Spleen (tissue), 11 donors: ENCODE results near the gene NEDD9. TPM values are rescaled to one million over a fixed set of nuclear protein-coding genes. Genes with fewer than 3 reads are reported as not detected.

Source experiments
- DNase-seq: peaks from one replicate; pipeline ENCODE4 v3.0.0-alpha.2; 2020
- H3K27ac ChIP-seq, 8 donors: fragments of 200-600 bp; sonication (generic) in 7 of 8; 1 replicate in 4 of 8; 2 replicates in 4 of 8; pipeline versions ENCODE4 v1.5.0 to v1.8.0; 2016 to 2021; ENCODE audit warnings: inconsistent platforms in 4 of 8, mild to moderate bottlenecking in 4 of 8, moderate library complexity in 1 of 8
- H3K27me3 ChIP-seq, 7 donors: fragments of 200-600 bp; sonication (generic) in 6 of 7; replicated peaks in 1 of 7; 1 replicate in 4 of 7; 2 replicates in 3 of 7; pipeline versions ENCODE4 v1.5.0 to v1.8.0; 2016 to 2021; ENCODE audit warnings: inconsistent platforms in 3 of 7, mild to moderate bottlenecking in 1 of 7
- H3K36me3 ChIP-seq, 6 donors: fragments of 200-600 bp; sonication (generic) in 5 of 6; 1 replicate in 4 of 6; 2 replicates in 2 of 6; pipeline versions ENCODE4 v1.5.0 to v1.8.0; 2016 to 2021; ENCODE audit warnings: inconsistent platforms in 2 of 6
- H3K4me1 ChIP-seq, 6 donors: fragments of 200-600 bp; sonication (generic) in 5 of 6; 1 replicate in 3 of 6; 2 replicates in 3 of 6; pipeline versions ENCODE4 v1.5.0 to v1.8.0; 2016 to 2021; ENCODE audit warnings: inconsistent platforms in 3 of 6
- H3K4me3 ChIP-seq, 8 donors: fragments of 200-600 bp; sonication (generic) in 7 of 8; 1 replicate in 4 of 8; 2 replicates in 4 of 8; pipeline versions ENCODE4 v1.5.0 to v1.8.0; 2016 to 2021; ENCODE audit warnings: inconsistent platforms in 4 of 8, mild to moderate bottlenecking in 4 of 8, moderate library complexity in 2 of 8
- H3K9me3 ChIP-seq, 8 donors: fragments of 200-600 bp; sonication (generic) in 7 of 8; 1 replicate in 4 of 8; 2 replicates in 4 of 8; pipeline versions ENCODE4 v1.5.0 to v1.8.0; 2016 to 2021; ENCODE audit warnings: inconsistent platforms in 4 of 8
- POLR2A ChIP-seq, 3 donors: fragments of 450-650 bp; IDR thresholded peaks; one replicate each; pipeline ENCODE4 v1.5.1; 2017; ENCODE audit warnings: antibody characterized with exemption in 3 of 3, mild to moderate bottlenecking in 1 of 3
- POLR2AphosphoS5 ChIP-seq, 3 donors: sonication (generic); formaldehyde crosslinking; IDR thresholded peaks; one replicate each; pipeline ENCODE4 v1.5.1; 2017; ENCODE audit warnings: antibody characterized with exemption in 3 of 3
- WGBS, 5 donors: extraction: QIAGEN DNeasy Blood & Tissue Kit in 3 of 5; methylation state at CpG; one replicate each; pipeline versions ENCODE4 v1.1.5 to v1.1.7; 2013 to 2018; 5-methylcytosine and 5-hydroxymethylcytosine counted together
- intact Hi-C: fragments of 100-400 bp; cut with DNase I; formaldehyde crosslinking; loops from one replicate; pipeline ENCODE4 v1.15.0; 2023; ENCODE audit warnings: low total_unique reads
- polyA plus RNA-seq, 3 donors: library from polyadenylated mRNA; stranded (reverse); fragments of 200-250 nt; gene quantifications; one replicate each; pipeline ENCODE4 v1.2.1, GENCODE V29; 2013
- total RNA-seq, 7 donors: library from RNA; depleted of rRNA in 3 of 7; stranded (reverse); fragments of >200 nt in 3 of 7; fragmentation: NEBNext Ultra II Directional in 4 of 7; extraction: Animal tissue kit (Norgen Biotek cat#: 25700) in 4 of 7; gene quantifications; one replicate each; pipeline versions ENCODE4 v1.1.0 to v1.2.1, GENCODE V29; 2016 to 2021
- TF ChIP-seq, protein P1 (sequence below), 11 experiments: fragments of 200-600 bp in 7 of 11; fragments of 450-650 bp in 4 of 11; sonication (generic) in 4 of 11; IDR thresholded peaks in 8 of 11; conservative IDR thresholded peaks in 3 of 11; 1 replicate in 7 of 11; 2 replicates in 4 of 11; pipeline versions ENCODE4 v1.4.0 to v1.8.0; 2016 to 2021; ENCODE audit warnings: antibody characterized with exemption in 11 of 11, inconsistent platforms in 4 of 11, mild to moderate bottlenecking in 1 of 11
- donor health status: healthy with polysubstance abuse.
- donor health status: DM: no; HTN: no; CAD: no; lungs with moderate emphysema.
- donor health status: DM: no; HTN: no; CAD: no.
- donor health status: Bipolar disorder and iron deficiency.
- donor health status: healthy.
- donor health status: DM: no; HTN: no; CAD: no.
- donor health status: DM: yes; HTN: yes; CAD: no.

NEDD9 gene
- total and polyA plus RNA-seq, 10 donors = 16.1 to 208 (median 115) TPM

DNA sequence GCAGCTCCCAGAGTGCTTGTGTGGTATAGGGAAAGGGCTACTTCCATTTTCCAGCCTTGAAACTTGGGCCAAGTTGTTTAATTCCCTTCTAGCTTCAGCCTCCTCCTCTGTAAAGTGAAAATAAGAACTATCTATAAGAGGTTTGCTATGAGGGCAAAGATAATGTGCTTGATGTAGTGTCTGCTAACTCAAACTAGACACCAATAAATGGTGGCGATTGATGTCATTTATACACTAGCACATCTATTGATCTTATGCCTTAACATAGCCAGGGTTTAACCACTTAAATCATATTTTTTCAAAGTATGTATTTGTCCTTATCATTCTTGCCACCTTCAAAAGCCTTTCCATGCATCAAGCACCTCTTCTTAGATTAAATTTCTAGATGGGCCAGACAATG is 55.2 kb downstream of the NEDD9 start:
- 94 to 100% (median 97%) methylated on average over 1 of the region's 1 CpG for WGBS, 5 donors

DNA sequence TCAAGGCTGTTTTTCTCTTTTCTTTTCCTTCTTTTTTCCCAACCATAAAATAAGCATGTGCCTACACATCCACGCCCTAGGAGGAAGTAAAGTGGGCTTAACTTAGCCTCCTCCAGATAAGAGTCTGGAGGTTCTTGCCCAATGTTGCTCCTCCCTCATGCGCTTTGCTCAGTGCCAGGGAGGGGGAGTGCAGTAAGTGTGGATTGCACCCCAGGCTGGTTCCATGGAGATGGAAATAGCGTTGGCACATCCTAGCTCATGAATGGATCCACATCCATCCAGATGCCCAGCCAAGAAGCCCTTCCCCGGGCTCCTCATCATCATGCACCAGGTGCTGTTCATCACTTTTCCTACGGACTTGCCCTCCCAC is 58.2 kb downstream of the NEDD9 start:
- Histone ChIP-seq H3K36me3 (no peaks in the 10 kb centered on the region), H3K27me3 (no peaks in the 10 kb centered on the region), H3K4me3 (no peak overlapping the region), H3K9me3 (peaks cover 0 to under 1% (median 0%) of the 10 kb centered on the region in 8 donors), H3K27ac (no peak overlapping the region), H3K4me1 (peaks cover 6 to 13% (median 9%) of the 10 kb centered on the region in 6 donors)
- intact Hi-C loops = loop anchor here (10.0 kb wide), 1 partner anchor 321 kb away; no protein-coding TSS in a partner anchor
- WGBS, 5 donors = 83 to 98% (median 92%) methylated on average over 5 of the region's 5 CpGs
- TF ChIP-seq POLR2AphosphoS5 (IDR thresholded peaks at IDR 0.05) (no peak), POLR2A (IDR thresholded peaks at IDR 0.05) (no peak)
- TF ChIP-seq, protein P1, sequence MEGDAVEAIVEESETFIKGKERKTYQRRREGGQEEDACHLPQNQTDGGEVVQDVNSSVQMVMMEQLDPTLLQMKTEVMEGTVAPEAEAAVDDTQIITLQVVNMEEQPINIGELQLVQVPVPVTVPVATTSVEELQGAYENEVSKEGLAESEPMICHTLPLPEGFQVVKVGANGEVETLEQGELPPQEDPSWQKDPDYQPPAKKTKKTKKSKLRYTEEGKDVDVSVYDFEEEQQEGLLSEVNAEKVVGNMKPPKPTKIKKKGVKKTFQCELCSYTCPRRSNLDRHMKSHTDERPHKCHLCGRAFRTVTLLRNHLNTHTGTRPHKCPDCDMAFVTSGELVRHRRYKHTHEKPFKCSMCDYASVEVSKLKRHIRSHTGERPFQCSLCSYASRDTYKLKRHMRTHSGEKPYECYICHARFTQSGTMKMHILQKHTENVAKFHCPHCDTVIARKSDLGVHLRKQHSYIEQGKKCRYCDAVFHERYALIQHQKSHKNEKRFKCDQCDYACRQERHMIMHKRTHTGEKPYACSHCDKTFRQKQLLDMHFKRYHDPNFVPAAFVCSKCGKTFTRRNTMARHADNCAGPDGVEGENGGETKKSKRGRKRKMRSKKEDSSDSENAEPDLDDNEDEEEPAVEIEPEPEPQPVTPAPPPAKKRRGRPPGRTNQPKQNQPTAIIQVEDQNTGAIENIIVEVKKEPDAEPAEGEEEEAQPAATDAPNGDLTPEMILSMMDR (IDR thresholded peaks at IDR 0.05 in 8 of 11, conservative IDR thresholded peaks at IDR 0.05 in 3 of 11) = no peak
- no peak for DNase-seq

More for the DNA sequence above, 55.2 kb downstream of the NEDD9 start:
- no peaks in the 10 kb centered on the region for H3K27me3 ChIP-seq
- no peak overlapping the region for H3K4me3 ChIP-seq
- H3K4me1 ChIP-seq = peaks cover 5 to 11% (median 7%) of the 10 kb centered on the region in 6 donors
- intact Hi-C loops = loop anchor here (10.0 kb wide), 1 partner anchor 318 kb away; no protein-coding TSS in a partner anchor
- peaks cover 0 to 8% (median 0%) of the 10 kb centered on the region in 6 donors for H3K36me3 ChIP-seq
- TF ChIP-seq, protein P1 (IDR thresholded peaks at IDR 0.05 in 8 of 11, conservative IDR thresholded peaks at IDR 0.05 in 3 of 11) = no peak
- TF ChIP-seq POLR2AphosphoS5 (IDR thresholded peaks at IDR 0.05) = no peak
- TF ChIP-seq POLR2A (IDR thresholded peaks at IDR 0.05) = no peak
- no peak overlapping the region for H3K27ac ChIP-seq
- H3K9me3 ChIP-seq = peaks cover 0 to 20% (median 9%) of the 10 kb centered on the region in 8 donors
- DNase-seq = no peak

DNA sequence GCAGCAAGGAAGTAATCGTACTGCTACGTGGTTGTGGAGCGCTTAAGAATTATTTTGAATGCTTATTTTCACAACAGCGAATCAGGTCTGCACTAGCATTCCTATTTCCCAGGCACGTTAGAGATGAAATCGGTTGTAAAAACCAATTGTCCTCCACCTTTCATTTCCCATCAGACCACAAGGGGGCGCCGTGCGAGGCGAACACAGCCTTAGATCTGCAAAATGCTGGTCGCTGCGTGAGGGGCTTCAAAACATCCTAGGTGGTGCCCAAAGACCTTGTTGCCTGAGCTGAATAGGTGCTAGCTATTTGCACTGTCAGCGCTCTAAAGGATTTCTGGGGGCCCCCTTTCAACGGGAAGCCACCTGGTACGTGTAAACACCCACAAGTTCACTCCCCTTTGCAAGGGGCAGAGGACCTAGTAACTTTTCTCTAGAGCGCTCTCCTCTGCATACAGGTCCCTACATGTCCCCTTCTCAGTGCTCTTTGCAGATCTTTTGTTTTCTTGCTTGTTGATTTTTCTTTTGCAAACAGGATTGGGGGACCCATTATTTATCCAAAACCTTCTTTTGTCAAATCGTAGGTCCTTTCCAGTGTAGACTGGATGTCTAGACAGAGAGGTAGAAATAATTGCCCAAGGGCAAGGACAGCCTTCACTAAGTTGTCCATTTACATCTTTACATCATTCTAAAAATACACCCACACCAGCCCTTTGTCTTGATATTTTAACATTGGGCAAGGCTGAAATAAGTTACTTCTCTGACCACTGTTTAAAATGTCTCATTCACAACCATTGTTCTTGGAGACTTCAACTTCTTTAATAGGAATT is 59.8 kb downstream of the NEDD9 start:
- TF ChIP-seq POLR2A (IDR thresholded peaks at IDR 0.05) (no peak), POLR2AphosphoS5 (IDR thresholded peaks at IDR 0.05) (peak in 2 of 3 donors; percentile 11 to 34)
- TF ChIP-seq, protein P1 (IDR thresholded peaks at IDR 0.05 in 8 of 11, conservative IDR thresholded peaks at IDR 0.05 in 3 of 11) = peak; percentile 70 to 89 (median 83)
- DNase-seq = peak; percentile 91
- H3K27ac ChIP-seq = no peak overlapping the region
- 20 to 27% (median 23%) methylated on average over 17 of the region's 17 CpGs for WGBS, 5 donors
- no peaks in the 10 kb centered on the region for H3K9me3 ChIP-seq
- no peaks in the 10 kb centered on the region for H3K36me3 ChIP-seq
- peaks cover 6 to 13% (median 9%) of the 10 kb centered on the region in 6 donors for H3K4me1 ChIP-seq
- intact Hi-C loops = loop anchor here (10.0 kb wide), 1 partner anchor 322 kb away; no protein-coding TSS in a partner anchor
- H3K4me3 ChIP-seq = peak overlapping the region in 1 of 8 donors; percentile 42
- no peaks in the 10 kb centered on the region for H3K27me3 ChIP-seq

DNA sequence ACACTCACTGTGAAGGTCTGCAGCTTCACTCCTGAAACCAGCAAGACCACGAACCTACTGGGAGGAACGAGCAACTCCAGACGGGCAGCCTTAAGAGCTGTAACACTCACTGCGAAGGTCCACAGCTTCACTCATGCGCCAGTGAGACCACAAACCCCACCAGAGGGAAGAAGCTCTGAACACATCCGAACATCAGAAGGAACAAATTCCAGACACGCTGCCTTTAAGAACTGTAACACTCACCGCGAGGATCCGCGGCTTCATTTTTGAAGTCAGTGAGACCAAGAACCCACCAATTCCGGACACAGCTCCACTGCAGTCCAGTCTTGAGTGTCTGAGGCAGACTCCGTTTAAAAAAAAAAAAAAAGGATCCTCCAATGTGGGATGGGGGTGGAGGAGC is 60.5 kb downstream of the NEDD9 start:
- WGBS, 5 donors = 90 to 96% (median 91%) methylated on average over 13 of the region's 13 CpGs
- DNase-seq = no peak
- no peak overlapping the region for H3K4me3 ChIP-seq
- no peaks in the 10 kb centered on the region for H3K27me3 ChIP-seq
- no peaks in the 10 kb centered on the region for H3K36me3 ChIP-seq
- intact Hi-C loops = loop anchor here (10.0 kb wide), 1 partner anchor 323 kb away; no protein-coding TSS in a partner anchor
- no peaks in the 10 kb centered on the region for H3K9me3 ChIP-seq
- H3K4me1 ChIP-seq = peaks cover 6 to 13% (median 9%) of the 10 kb centered on the region in 6 donors
- no peak overlapping the region for H3K27ac ChIP-seq
- TF ChIP-seq, protein P1 (IDR thresholded peaks at IDR 0.05 in 8 of 11, conservative IDR thresholded peaks at IDR 0.05 in 3 of 11) = no peak
- TF ChIP-seq POLR2AphosphoS5 (IDR thresholded peaks at IDR 0.05) (no peak), POLR2A (IDR thresholded peaks at IDR 0.05) (no peak)
